Activated CD8-positive, alpha-beta memory T cell treated with anti-CD3 and anti-CD28 coated beads for 4 hours (primary cell): ENCODE measurements around the gene SPACA6.

ENCODE experiments used
- DNase-seq, 2 donors: peaks; one replicate each; pipeline ENCODE4 v3.0.0-alpha.2; 2020; ENCODE audit warnings: low read depth in 2 of 2

The SPACA6 gene

DNA sequence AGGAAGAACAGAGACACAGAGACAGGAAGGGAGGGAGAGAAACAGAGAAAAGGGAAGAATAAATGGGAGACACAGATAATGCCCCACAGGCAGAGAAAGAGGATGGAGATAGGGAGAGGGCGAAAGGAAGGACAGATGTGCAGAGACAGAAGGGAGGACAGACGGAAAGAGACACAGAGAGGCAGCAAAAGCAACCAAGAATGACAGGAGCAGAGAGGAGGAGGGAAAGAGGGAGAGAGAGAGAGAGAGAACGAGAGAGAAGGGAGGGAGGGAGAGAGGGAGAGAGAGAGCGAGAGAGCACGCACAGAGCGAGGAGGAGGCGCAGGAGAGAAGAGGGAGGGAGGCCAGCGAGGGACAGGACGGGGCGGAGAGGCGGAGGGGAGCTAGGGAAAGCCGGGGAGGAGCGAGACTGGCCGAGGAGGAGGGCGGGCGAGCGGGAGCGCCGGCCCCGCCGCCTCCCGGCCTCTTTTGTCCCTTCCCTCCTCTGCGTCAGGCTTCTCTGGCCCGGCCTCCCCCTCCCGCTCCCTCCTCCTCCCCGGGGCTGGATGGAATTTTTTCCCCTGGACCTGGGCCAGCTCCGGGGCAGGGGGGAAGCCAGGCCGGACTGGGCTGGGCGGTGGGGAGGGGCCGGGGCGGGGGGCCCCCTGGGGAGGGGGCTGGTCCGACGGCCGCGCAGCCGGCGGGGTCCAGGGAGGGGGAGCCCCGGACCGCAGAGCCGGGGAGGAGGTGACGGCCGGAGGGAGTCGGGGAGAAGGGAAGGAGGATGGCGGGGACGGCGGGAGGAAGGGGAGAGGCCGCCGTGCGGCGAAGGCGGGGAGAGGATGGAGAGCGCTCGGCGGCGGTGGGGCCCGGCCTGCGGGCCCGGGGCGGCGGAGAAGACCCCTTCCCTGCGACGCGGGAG, 4.2 kb upstream of the SPACA6 start:
- no peak for DNase-seq

DNA sequence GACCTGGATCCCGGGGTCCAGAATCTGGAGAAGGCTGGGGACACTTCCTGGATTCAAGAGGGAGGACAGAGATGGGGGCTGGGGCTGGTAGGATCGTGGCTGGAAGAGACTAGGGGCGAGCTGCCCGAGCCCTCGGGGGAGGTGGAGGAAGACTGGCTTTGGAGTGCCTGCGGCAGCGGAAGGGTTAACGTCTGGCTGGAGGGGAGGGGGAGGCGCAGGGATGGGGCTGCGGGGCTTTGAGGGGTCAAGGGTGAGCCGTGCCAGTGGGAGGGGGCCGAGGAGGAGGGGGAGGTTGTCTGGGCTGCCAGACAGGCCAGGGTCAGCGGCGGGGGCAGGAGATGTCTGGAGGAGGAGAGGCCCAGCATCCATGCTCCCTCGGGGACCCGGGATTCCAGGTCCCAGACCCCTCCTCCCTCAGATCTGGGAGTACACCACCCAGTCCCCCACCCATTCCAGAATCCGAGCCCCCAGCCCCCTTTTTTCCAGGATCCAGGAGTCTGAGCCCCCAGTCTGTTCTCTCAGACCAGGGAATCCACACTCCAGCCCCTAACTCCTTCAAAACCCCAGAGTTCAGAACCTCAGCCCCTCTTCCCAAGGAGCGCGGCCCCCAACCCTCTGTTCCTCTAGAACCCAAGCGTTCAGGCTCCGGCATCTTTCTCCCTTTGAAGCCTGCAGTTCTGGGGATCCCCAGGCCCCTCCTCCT, 3.2 kb upstream of the SPACA6 start:
- no peak for DNase-seq

DNA sequence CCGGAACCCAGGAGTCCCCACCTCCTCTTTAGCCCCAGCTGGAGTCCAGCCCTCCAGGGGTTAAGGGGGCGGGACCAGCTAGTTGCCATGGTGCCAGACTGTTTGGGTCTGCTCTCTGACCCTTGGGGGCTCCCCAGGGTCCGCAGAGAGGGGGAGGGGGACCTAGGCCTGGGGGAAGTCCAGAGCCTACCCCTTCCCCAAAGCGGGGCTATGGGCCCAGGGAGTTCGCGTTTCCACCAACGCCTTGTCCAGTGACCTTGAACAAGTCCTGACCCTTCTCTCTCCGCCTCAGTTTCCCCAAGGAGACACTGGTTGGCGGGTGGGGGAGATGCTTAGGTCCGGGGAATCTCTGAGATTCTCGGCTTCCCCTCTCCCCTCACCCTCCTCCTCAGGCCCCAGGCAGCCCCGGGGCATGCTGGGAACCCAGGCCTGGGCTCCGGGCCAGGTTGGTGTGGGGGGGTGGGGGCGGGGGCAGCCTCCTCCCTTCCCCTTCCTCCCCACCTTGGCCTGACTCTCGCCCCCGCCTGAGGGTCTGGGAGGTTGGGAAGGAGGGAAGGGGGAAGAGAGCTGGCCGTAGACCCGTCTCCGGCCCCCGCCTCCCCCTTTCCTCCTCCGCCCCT, 2.6 kb upstream of the SPACA6 start:
- DNase-seq, result no peak

DNA sequence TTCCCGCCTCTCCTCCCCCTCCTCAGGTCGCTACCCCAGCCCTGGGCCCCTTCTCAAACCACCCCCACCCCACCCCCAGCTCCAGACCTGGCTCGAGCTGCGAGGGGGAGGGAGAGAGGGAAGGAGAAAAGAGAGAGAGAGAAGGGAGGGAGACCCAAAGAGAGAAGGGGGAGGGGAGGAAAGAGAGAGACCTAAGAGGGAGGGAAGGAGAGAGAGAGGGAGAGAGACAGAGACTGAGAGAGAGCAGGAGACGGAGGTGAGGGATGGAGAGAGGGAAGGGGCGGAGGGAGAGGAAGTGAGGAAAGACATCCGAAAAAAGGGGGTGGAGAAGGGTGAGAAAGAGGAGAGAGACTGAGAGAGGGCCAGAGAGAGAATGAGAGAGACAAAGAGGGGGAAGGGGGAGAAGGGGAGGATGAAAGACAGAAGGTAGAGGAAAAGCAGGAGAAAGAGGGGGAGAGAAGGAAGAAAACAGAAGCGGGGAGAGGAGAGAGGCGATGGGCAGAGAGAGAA, 2.0 kb upstream of the SPACA6 start:
- no peak for DNase-seq

DNA sequence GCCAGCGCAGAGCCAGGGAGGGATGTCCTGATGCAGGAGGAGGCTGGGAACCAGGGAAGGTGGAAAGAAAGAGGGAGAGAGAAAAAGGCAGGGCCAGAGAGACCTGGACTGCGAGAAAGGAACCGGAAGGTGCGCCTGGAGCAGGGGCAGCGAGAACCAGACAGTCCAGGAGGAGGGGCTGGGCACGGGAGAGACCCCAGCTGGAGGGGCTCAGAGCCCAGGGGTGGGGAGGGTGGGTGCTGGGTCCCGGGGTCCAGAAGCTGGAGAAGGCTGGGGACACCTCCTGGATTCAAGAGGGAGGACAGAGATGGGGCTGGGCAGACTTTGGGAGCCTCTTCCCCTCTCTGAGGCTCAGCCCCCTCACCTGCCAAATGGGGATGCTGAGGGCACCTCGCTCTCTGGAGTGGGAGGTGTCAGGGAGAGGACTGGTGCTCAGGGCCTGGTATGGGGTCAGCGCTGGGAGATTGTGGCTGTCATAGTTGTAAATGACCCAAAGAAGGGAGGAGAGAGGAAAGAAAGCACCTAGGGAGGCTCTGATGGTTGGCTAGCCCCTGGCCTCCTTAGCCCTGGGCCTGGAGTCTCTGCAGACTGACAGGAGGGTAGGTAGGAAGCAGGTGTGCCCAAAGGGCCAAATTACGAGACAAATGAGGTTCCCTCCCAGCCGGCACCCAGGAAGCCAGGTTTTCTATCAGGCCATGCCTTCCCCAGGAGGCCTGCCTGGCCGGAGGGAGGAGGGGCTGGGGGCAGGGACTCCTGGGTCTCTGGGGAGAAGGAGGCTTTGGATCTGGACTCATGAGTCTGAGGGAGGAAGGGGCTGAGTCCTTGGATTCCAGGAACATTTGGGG, 1.3 kb upstream of the SPACA6 start:
- DNase-seq, result no peak

DNA sequence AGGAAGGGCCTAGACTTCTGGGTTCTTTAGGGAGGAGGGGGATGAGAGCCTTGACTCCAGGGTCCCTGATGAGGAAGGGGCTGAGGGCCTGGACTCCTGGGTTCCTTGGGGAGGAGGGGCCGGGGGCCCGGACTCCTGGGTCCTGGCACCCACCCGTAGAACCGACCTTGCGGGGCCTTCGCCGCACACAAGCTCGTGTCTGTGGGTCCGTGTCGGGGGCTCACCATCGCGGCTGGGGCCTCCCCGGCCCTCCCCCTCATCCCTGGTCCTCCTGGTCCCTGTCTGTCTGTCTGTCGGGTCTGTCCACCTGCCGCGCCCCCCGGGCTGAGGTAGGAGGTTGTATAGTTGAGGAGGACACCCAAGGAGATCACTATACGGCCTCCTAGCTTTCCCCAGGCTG, 662 bp upstream of the SPACA6 start:
- DNase-seq, result no peak

DNA sequence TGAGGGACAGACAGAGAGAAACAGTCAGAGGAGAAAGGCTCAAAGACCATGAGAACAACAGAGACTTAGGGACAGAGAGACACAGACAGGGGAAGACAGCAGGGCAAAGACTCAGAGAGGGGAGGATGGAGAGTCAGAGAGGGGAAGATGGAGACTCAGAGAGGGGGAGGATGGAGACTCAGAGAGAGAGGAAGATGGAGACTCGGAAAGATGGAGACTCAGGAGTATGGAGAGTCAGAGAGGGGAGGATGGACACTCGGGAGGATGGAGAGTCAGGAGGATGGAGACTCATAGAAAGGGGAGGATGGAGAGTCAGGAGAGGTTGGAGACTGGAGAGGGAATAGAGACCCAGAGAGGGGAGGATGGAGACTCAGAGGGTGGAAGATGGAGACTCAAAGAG, 689 bp downstream of the SPACA6 start:
- no peak for DNase-seq

DNA sequence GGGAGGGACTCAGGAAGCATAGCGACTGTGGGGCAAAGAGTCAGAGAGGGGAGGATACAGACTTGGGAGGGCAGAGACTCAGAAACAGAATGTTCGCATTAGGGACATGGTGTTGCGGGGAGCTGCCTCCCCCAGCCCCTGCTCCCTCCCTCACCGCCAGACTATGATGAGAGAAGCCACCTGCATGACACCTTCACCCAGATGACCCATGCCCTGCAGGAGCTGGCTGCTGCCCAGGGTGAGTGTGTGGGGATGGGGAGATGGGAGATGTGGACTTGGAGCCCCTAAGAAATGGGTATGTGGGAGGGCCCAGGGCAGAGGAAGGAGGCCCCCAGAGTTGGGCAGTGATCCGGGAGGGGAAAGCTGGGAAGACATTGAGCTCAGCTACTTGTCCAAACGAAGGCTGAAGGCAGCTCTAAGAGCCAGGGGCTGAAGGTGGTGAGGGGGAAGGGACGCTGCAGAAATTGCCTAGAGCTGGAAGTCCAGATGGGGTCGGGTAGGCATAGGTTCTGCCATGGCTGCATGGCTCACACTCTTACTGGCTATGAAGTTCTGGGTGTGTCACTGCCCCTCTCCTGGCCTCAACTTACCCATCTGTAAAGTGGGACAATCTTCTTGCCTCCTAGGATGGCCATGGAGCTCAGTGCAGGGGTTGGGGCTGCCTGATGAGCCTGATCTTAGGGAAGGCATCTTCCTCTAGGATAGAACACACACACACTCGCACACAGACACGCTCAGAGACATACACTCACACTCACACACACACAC, 1.4 kb downstream of the SPACA6 start:
- no peak for DNase-seq

DNA sequence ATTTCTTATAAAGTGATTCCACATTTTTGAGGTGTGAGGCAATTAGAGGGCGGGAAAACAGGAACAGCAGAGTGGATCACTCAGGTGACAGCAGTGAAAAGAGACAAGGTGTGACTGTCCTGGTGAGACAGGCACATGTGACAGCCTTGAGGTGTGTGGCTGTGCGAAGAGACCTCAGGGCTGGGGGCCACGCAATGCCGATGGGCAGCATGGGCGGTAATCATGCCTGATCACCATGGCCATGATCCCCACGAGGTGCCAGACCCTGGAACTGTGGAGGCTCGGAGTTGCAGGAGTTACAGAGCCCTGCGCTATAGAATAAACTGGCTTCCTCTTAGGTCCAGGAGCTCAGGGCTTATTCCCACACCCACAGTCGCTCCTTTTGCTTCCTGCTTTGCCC, 2.0 kb downstream of the SPACA6 start:
- DNase-seq, result no peak

DNA sequence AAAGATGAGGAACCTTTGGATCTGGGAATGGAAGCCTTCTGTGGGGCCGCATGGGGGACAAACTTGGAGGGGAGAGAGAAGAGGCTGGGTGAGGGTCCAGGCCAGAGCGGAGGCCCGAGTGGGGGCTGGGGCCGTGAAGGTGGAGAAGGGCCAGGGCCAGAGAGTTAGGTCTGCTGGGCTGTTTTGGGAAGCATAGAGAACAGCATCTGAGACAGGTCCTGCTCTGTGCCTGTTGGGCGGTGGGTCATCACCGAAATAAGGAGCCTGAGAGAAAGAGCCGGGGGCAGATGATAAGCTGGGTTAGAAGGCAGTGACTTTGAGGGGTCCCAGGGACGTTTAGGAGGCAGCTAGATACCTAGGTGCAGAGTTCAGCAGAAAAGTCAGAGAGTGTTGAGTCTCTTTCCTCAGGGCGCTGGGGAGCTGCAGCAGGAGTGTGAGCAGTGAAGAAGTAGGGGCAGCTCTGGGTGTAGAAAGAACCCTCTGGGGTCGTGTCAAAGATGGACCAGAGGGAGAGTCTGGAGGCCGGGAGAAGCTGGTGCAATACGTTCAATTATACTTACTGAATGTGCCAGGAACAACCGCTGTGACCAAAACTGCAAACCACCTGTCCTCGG, 2.7 kb downstream of the SPACA6 start:
- no peak for DNase-seq

DNA sequence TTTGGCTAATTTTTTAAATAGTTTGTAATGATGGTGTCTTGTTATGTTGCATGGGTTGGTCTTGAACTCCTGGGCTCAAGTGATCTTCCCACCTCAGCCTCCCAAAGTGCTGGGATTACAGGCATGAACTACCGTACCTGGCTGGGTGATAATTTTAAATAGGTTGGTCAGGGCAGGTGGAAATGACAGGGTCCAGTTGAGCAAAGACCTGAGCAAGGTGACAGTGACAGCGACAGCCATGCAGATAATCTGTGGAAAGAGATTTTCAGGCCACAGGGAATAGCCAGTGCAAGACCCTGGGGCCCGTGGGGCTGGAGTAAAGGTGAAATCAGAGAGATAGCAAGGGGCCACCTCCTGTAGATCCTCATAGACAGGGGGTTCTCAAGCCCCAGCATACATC, 3.5 kb downstream of the SPACA6 start:
- no peak for DNase-seq

DNA sequence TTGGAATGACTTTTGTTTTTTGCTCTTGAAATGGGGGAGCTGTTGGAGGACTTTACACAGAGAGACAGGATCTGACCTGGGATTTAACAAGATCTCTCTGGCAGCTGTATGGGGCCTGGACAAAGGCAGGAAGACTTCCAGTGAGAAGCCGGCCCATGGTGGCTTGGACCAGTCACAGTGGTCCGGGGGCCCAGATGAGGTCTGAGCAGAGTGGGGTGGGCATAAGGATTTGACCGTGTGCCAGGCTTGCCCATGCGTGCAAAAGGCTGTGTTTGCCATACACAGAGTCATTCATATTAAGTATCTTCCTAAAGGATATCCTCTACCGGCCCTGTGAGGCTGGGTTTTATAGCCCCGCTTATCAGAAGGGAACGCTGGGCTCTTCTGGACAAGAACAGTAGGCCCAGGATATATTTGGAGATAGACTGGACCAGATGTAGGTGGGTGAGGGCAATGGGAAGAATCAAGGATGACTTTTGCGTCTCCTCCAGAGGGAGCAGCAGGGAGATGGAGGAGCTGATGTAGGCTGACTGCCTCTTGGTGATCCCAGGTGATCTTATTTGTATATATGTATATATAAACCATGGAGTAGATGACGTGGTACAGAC, 4.1 kb downstream of the SPACA6 start:
- no peak for DNase-seq

DNA sequence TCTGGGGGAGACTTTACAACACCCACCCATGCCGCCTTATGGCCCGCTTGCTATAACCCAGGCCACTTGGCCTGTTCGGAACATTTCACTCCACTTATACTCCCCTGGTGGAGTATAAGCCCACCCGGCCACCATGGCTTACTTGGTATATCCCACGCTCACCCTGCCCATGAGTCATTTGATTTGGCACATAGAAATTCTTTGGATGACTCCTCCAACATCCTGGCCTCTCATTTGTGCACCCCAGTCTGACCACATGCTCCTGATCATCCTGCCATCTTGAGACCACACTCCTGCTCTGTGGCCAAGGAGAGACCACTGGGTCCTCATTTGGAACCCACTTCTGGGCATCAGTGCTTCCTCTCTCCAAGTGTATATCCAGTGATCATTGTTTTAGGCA, 5.2 kb downstream of the SPACA6 start:
- DNase-seq, result no peak

DNA sequence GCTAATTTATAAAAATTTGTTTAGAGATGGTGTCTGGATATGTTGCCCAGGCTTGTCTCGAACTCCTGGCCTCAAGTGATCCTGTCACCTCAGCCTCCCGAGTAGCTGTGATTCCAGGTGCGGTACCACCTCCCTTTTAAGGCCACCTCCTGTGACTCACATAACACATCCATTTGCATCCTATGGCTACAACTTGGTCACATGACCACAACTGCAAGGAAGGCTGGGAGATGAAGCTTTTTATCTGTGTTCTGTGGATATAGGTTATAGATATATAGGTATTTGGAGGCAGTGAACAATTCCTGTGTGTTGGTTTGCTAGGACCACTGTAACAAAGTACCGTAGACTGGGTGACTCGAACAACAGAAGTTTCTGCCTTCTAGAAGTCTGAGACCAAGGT, 6.0 kb downstream of the SPACA6 start:
- no peak for DNase-seq

DNA sequence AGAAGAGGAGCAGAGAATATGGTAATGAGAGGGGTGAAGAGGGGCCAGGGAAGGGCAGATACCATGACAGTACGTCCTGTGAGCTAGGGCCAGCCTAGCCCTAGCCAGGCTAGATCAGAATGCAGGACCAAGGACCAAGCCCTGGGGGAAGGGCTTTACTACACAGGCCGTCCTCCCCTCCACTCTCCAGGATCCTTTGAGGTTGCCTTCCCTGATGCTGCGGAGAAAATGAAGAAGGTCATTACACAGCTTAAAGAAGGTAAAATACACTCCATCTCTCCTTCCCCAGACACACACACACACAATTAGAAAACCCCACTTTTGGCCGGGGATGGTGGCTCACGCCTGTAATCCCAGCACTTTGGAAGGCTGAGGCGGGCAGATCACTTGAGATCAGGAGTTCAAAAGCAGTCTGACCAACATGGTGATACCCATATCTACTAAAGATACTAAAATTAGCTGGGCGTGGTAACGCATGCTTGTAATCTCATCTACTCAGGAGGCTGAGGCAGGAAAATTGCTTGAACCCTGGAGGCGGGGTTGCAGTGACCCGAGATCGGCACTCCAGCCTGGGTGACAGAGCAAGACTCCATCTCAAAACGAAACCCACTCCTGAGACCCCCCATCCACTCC, 8.5 kb downstream of the SPACA6 start:
- no peak for DNase-seq

DNA sequence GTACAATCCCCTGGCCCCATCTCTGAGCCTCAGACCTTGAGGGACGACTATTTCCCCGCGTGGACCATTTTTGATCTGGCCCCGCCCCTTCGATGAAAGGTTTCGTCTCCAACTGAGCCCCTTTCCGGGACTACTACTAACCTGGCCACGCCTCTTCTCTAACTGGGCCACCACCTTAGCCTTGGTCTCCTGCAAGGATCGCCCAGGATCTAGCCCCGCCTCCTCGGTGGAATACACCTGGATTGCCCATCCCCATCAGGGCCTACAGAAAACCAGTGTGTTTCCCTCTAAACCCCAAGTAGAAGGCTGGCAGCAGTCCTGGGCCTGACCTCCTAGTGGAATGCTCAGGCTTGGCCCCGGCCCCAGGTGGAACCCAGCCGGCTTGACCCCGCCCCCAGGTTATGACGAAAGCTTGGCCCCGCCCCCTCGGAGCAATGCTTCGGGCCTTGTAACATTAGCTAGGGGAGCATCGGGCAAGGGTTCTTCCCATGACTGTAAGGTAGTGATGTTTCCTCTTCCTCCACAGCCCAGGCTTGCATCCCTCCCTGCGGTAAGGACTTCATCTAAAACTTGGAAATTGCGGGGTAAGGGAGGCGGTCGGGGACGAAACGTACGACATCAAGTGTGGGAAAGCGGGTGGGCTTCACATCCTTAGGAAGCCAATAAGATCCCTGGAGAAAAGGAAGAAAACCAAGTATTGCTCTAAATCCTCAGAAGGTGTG, 9.1 kb downstream of the SPACA6 start:
- DNase-seq, result peak in 1 of 2 donors; percentile 19

DNA sequence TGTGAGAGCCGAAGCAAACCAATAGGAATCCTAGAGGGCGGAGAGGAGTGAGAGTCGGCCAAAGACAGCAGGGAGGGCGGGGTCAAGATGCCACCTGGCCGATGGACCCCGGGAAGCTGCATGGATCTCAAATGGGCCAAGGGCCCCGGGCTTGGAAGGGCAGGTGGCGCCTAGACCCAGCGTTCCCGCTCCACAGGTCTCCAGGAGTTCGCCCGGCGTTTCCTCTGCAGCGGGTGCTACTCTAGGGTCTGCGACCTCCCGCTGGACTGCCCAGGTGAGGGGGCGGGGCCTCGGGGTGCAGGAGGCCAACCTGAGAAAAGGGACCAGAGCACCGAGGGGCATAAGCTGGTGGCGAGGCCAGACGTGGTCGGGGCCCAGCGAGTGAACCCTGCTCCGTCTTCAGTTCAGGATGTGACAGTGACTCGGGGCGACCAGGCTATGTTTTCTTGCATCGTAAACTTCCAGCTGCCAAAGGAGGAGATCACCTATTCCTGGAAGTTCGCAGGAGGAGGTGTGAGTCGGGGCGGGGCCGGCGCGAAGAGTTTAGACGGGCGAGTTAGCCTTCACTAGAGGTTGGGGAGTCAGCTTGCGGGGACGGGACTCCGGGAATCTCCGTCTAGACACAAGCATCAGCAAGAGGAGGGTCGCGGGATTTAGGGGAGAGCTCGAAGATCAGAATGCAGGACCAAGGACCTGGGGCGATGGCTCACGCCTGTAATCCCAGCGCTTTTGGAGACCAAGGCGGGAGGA, 9.9 kb downstream of the SPACA6 start:
- no peak for DNase-seq
